HPDE6-E6E7 (cell line): ENCODE results near the gene KRTAP19-2.
"Not testable (repeated sequence)": the region's sequence is repeated elsewhere in the genome, so short reads cannot be mapped to it uniquely, and the experiment has no call there.

Source experiments
- DNase-seq: peaks from one replicate; pipeline ENCODE4 v3.0.0; 2011; ENCODE audit warnings: missing footprints; ENCODE audit errors: extremely low spot score

The KRTAP19-2 gene

GRCh38 chr21:30487336-30487735, at the start of gene KRTAP19-2:
KRTAP19-2 (minus strand) TSS chr21:30487436; CDS start chr21:30487348, 88 bp downstream.
- DNase-seq: no peak

GRCh38 chr21:30518876-30519275, 31.6 kb upstream of the KRTAP19-2 start:
- no peak for DNase-seq

- DNase-seq: no peak
Measured at GRCh38 chr21:30515681-30516080, 28.4 kb upstream of the KRTAP19-2 start.

- not testable (repeated sequence) for DNase-seq
Measured at GRCh38 chr21:30505621-30506205, 18.5 kb upstream of the KRTAP19-2 start.

- DNase-seq: no peak
Measured at GRCh38 chr21:30502041-30502440, 14.8 kb upstream of the KRTAP19-2 start, which contains the start of gene KRTAP19-5. KRTAP19-5 (minus strand) TSS chr21:30502141; CDS start chr21:30502090, 51 bp downstream.

GRCh38 chr21:30497065-30497464, 9.8 kb upstream of the KRTAP19-2 start, which contains the start of gene KRTAP19-4:
KRTAP19-4 (minus strand) TSS chr21:30497165; CDS start chr21:30497110, 55 bp downstream.
- no peak for DNase-seq

GRCh38 chr21:30491963-30492428, 4.8 kb upstream of the KRTAP19-2 start, which contains the start of gene KRTAP19-3:
KRTAP19-3 (minus strand) TSS chr21:30492013; CDS start chr21:30491957, 56 bp downstream.
- DNase-seq: no peak

GRCh38 chr21:30486180-30486579, 1.1 kb downstream of the KRTAP19-2 start:
- no peak for DNase-seq

- DNase-seq: no peak
Measured at GRCh38 chr21:30482130-30482529, 5.1 kb downstream of the KRTAP19-2 start.

- DNase-seq: no peak
Measured at GRCh38 chr21:30480145-30480544, 7.1 kb downstream of the KRTAP19-2 start, which contains the start of gene KRTAP19-1. KRTAP19-1 (minus strand) TSS chr21:30480367; CDS start chr21:30480317, 50 bp downstream.

GRCh38 chr21:30479259-30479658, 8.0 kb downstream of the KRTAP19-2 start:
- DNase-seq: no peak

GRCh38 chr21:30478004-30478403, 9.2 kb downstream of the KRTAP19-2 start:
- no peak for DNase-seq

- DNase-seq: no peak
Measured at GRCh38 chr21:30468900-30469714, 18.1 kb downstream of the KRTAP19-2 start.

- DNase-seq: no peak
Measured at GRCh38 chr21:30463713-30464112, 23.5 kb downstream of the KRTAP19-2 start.

GRCh38 chr21:30448514-30448913, 38.7 kb downstream of the KRTAP19-2 start:
- DNase-seq: no peak

GRCh38 chr21:30447056-30447455, 40.2 kb downstream of the KRTAP19-2 start:
- no peak for DNase-seq

GRCh38 chr21:30444204-30444603, 43.0 kb downstream of the KRTAP19-2 start:
- no peak for DNase-seq

GRCh38 chr21:30443226-30443625, 44.0 kb downstream of the KRTAP19-2 start:
- DNase-seq: no peak

GRCh38 chr21:30439975-30440374, 47.3 kb downstream of the KRTAP19-2 start, which contains the start of gene KRTAP15-1:
KRTAP15-1 (plus strand) TSS chr21:30440275; CDS start chr21:30440328, 53 bp downstream.
- DNase-seq: no peak
